ENCODE results near the gene UBE2H. TPM values are rescaled to one million over a fixed set of nuclear protein-coding genes. Genes with fewer than 3 reads are reported as not detected.
"Not testable (repeated sequence)": the region's sequence is repeated elsewhere in the genome, so short reads cannot be mapped to it uniquely, and the experiment has no call there.

UBE2H gene
- total RNA-seq, 6 experiments from 2014 or later = 89.7 to 108 (median 105) TPM

DNA sequence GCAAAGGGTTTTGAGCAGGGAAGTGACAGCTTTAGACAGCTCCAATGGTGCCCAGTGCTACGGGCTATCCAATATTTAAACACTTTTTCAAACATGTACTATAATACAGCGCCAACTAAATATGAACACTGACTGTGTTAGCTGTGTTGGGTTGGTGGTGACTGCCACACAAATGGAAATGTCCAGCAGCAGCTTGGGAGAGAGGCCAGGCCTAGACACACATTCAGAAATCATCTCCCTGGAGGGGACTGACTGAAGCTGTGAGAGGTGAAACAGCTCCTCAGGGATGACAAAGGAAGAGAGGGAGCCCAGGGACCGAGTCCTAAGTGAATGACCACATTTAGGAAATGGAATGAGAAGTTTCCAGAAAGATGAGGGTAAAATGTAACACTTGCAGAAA is 115.8 kb downstream of the UBE2H start:
- TF ChIP-seq, protein P1, sequence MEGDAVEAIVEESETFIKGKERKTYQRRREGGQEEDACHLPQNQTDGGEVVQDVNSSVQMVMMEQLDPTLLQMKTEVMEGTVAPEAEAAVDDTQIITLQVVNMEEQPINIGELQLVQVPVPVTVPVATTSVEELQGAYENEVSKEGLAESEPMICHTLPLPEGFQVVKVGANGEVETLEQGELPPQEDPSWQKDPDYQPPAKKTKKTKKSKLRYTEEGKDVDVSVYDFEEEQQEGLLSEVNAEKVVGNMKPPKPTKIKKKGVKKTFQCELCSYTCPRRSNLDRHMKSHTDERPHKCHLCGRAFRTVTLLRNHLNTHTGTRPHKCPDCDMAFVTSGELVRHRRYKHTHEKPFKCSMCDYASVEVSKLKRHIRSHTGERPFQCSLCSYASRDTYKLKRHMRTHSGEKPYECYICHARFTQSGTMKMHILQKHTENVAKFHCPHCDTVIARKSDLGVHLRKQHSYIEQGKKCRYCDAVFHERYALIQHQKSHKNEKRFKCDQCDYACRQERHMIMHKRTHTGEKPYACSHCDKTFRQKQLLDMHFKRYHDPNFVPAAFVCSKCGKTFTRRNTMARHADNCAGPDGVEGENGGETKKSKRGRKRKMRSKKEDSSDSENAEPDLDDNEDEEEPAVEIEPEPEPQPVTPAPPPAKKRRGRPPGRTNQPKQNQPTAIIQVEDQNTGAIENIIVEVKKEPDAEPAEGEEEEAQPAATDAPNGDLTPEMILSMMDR (IDR thresholded peaks at IDR 0.05) = no peak
- no peak for DNase-seq
- peaks cover 47% of the 10 kb centered on the region for H3K4me1 Mint-ChIP-seq (ENCODE audit: low read depth)
- no peaks in the 10 kb centered on the region for H3K9me3 Mint-ChIP-seq
- H3K36me3 Mint-ChIP-seq (ENCODE audit: low read depth) = peaks cover 42% of the 10 kb centered on the region
- H3K27ac Mint-ChIP-seq = peak overlapping the region; percentile 11; the same call in 1 of the 2 replicates
- H3K4me3 Mint-ChIP-seq = no peak overlapping the region
- H3K27me3 Mint-ChIP-seq (ENCODE audit: insufficient read depth) = no peaks in the 10 kb centered on the region; the same call in 1 of the 2 replicates

DNA sequence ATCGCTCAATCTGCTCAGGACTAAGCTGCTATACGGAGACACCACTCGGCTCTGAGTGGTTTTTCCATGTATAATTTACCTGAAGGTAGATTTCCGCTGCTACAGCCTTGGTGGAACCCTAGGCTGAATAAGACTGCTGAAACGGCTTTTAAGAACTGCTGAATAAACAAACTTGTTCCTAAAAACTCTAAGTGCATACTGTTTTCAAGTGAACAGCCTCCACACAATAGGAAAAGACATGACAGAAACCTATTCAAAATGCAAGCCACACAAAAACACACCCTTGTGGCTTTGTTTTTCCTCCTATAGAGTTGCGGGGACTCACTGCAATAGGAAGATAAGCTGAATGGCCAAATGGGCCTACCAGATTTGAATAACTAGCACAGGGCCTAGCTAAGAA is 117.2 kb downstream of the UBE2H start:
- Mint-ChIP-seq H3K4me3 (no peak overlapping the region), H3K4me1 (ENCODE audit: low read depth) (peaks cover 47% of the 10 kb centered on the region), H3K27ac (no peak overlapping the region), H3K27me3 (ENCODE audit: insufficient read depth) (peaks cover 5% of the 10 kb centered on the region), H3K9me3 (no peaks in the 10 kb centered on the region), H3K36me3 (ENCODE audit: low read depth) (peaks cover 51% of the 10 kb centered on the region)
- TF ChIP-seq, protein P1 (IDR thresholded peaks at IDR 0.05) = no peak
- DNase-seq = no peak

DNA sequence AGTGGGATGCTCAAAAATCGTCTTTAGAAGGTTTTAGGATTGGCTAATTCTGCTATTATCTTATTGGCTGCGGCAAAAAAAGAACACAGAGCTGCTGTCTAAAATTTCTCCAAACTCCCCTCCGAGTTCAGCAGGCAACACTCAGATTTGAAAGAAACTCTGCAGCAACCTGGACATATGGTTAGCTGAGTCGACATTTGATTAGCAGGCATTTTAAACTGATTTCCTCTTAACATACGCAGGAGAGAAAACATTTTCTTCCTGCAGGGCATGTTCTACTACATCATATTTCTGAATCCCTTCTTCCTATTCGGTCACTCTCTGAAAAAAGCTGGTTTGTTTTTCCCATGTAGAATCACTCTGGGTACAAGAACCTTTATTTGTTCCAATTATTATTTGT is 119.4 kb downstream of the UBE2H start:
- Mint-ChIP-seq H3K36me3 (ENCODE audit: low read depth) (peaks cover 53% of the 10 kb centered on the region), H3K4me1 (ENCODE audit: low read depth) (peaks cover 55% of the 10 kb centered on the region), H3K27me3 (ENCODE audit: insufficient read depth) (peaks cover 12% of the 10 kb centered on the region), H3K27ac (0 out of 2 replicates have a peak overlapping the region, but pooled peaks have one; percentile 5)
- H3K9me3 Mint-ChIP-seq, DNase-seq, H3K4me3 Mint-ChIP-seq: not testable (repeated sequence)

DNA sequence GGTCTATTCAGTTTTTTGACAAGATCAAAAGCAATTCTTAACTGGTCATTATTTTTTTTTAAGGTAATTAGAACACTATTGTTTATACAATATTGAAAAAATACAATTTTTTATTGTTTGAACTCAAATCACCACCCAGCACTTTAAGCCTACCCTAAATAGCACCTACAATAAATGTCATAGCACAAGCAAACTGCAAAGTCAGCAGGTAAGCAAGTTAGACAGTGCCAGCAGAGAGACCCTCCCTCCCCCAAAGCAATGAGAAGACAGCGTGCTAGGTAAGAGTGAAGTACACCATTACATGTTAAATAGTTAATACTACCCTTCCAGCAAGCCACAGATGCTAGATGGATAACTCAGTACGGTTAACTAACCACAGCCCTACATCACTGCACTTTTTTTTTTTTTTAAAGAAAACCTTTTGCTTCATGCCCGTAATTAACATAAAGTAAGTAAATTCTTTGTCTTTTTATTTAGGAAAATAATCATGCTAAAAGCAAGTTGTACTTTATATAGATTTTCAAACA is 120.0 kb downstream of the UBE2H start:
- Mint-ChIP-seq H3K9me3 (no peaks in the 10 kb centered on the region), H3K27ac (peak overlapping the region; percentile 98), H3K4me1 (ENCODE audit: low read depth) (peaks cover 55% of the 10 kb centered on the region), H3K36me3 (ENCODE audit: low read depth) (peaks cover 53% of the 10 kb centered on the region), H3K4me3 (0 out of 2 replicates have a peak overlapping the region, but pooled peaks have one; percentile 37), H3K27me3 (ENCODE audit: insufficient read depth) (peaks cover 12% of the 10 kb centered on the region)
- TF ChIP-seq, protein P1 (IDR thresholded peaks at IDR 0.05) = no peak
- no peak for DNase-seq

DNA sequence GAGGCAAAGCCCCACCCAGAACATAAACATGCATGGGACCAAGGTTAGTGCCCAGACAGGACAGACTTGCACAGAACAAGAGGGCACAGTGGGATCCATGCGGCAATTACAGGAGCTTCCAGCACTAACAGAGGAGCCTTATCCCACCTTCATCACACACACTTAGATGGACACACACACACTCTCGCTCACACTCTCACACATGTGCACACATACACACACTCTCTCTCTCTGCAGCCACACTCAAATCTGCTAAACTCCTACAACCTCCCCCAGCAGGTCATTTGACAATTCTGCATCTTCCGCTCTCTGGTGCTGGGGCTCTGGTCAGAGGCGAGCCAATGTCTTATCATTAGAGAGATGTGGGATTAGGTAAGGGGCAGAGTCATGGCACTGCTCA is 120.5 kb downstream of the UBE2H start:
- TF ChIP-seq, protein P1 (IDR thresholded peaks at IDR 0.05) = no peak
- no peak for DNase-seq
- peak overlapping the region; percentile 37; the same call in 1 of the 2 replicates for H3K4me3 Mint-ChIP-seq
- H3K9me3 Mint-ChIP-seq = no peaks in the 10 kb centered on the region
- H3K36me3 Mint-ChIP-seq (ENCODE audit: low read depth) = peaks cover 48% of the 10 kb centered on the region
- peaks cover 53% of the 10 kb centered on the region for H3K4me1 Mint-ChIP-seq (ENCODE audit: low read depth)
- peak overlapping the region; percentile 98 for H3K27ac Mint-ChIP-seq
- peaks cover 12% of the 10 kb centered on the region for H3K27me3 Mint-ChIP-seq (ENCODE audit: insufficient read depth)

DNA sequence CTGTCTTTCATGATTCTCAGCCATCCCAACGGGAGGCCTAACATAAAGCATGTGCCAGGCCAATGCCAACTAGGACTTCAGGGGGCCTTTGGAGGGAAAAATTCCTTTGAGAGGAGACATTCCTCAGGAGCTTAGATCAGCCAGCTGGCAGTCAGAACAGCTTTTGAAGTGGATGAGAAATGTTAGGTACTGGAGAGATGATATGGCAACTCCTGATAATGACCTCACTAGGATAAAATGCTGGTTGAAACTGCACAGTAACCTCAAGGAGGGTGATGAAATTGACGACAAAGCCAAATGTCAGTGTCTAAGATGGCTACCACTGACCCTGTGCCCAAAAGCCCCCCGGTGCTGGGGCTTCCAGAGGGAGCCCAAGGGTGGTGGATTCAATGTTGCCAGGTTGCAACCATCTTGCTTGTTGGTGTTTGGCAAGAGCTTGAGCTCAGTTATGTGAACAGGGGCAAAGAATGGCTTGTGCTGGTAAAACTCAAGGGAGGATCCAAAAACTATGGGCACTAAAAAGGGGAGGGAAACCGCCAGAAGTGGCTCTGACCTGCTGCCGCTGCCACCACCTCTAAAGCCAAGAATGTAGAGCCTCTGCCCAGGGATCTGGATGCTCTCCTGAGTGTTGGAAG is 121.2 kb downstream of the UBE2H start:
- DNase-seq = peak; percentile 91
- Mint-ChIP-seq H3K9me3 (no peaks in the 10 kb centered on the region), H3K4me3 (peak overlapping the region; percentile 77), H3K27me3 (ENCODE audit: insufficient read depth) (peaks cover 16% of the 10 kb centered on the region), H3K36me3 (ENCODE audit: low read depth) (peaks cover 45% of the 10 kb centered on the region), H3K4me1 (ENCODE audit: low read depth) (peaks cover 49% of the 10 kb centered on the region), H3K27ac (peak overlapping the region; percentile 98)
- TF ChIP-seq, protein P1 (IDR thresholded peaks at IDR 0.05) = no peak
